HG03469 (cell line): ENCODE results near the gene PSMD3.
"Not testable (repeated sequence)": the region's sequence is repeated elsewhere in the genome, so short reads cannot be mapped to it uniquely, and the experiment has no call there.

ENCODE experiments used
- ATAC-seq: cut with Tn5 transposase; IDR thresholded peaks from one replicate; pipeline ENCODE4 v1.9.1; 2021; ENCODE audit warnings: mild to moderate bottlenecking, moderate library complexity, moderate number of reproducible peaks; ENCODE audit not compliant: unreplicated experiment

Gene PSMD3

GRCh38 chr17:39980351-39981206 is at the start of gene PSMD3:
TSS of gene PSMD3 (plus strand) at chr17:39980807. CDS start at chr17:39980971, 164 bp downstream.
- peak; percentile 80 for ATAC-seq

- ATAC-seq, result no peak
These were observed 46.7 kb upstream of the PSMD3 start for GRCh38 chr17:39933912-39934311.

DNA sequence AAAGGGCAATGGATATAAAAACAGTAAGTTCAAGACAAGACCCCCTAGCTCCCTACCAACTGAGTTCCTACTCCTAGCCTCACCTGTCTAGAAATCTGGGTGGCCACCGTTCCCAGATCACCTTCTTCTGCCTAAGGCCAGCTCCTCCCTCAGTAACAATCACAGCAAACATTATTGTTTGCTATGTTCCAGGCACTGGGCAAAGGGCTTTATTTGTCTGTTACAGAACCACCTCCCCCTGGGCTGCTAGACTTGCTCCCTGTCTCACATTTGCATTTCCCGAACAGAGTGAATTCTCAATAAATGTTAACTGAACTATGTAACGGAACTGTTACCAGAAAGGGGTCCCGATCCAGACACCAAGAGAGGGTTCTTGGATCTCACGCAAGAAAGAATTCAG is 46.3 kb upstream of the PSMD3 start:
- no peak for ATAC-seq

DNA sequence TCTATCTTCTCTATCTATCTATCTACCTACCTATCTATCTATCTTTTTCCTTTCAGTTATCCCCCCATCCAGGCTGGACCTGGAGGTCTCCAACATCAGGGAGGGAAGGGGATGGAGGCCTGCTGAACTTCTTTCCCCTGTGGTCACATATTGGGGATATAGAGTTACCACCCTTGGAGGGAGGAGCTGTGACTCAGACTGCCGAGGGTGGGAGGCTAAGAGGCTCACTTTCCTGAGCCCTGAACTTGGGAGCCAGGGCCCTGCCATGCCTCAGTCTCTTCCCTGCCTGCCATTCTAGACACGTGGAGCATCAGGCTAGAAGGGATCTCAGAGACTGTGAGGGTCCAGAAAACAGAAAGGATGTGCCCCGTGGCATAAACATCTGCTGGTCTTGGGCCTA is 44.7 kb upstream of the PSMD3 start:
- ATAC-seq, result no peak

GRCh38 chr17:39937447-39937846 is 43.2 kb upstream of the PSMD3 start:
- no peak for ATAC-seq

GRCh38 chr17:39938140-39938869 is 42.3 kb upstream of the PSMD3 start:
- ATAC-seq, result no peak

- no peak for ATAC-seq
These were observed 41.5 kb upstream of the PSMD3 start for GRCh38 chr17:39939106-39939505.

GRCh38 chr17:39939588-39940419 is 40.8 kb upstream of the PSMD3 start:
- no peak for ATAC-seq

GRCh38 chr17:39943702-39944392 is 36.8 kb upstream of the PSMD3 start:
- no peak for ATAC-seq

GRCh38 chr17:39944393-39944711 is 36.3 kb upstream of the PSMD3 start:
- no peak for ATAC-seq

GRCh38 chr17:39946551-39947330 is 33.9 kb upstream of the PSMD3 start:
- ATAC-seq, result no peak

GRCh38 chr17:39948489-39948828 is 32.1 kb upstream of the PSMD3 start:
- not testable (repeated sequence) for ATAC-seq

DNA sequence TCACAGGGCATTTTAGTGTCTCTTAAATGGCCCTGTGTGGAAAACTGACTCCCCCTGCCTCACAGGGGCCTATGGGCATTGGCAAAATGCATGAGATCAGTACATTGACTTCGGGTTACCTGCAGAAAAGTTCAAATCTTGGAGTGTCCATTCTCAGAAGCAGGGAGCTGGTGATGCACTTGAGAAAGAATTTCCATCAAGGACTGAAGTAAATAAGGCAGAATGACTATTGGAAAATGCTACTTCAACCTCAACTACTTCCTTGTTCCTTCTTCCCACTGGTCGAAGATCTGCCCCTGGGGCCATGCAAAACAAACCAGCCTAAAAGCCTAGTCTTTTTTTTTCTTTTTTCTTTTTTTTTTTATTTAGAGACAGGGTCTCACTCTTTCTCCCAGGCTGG is 31.6 kb upstream of the PSMD3 start:
- ATAC-seq, result no peak

GRCh38 chr17:39950871-39951348 is 29.7 kb upstream of the PSMD3 start:
- no peak for ATAC-seq

DNA sequence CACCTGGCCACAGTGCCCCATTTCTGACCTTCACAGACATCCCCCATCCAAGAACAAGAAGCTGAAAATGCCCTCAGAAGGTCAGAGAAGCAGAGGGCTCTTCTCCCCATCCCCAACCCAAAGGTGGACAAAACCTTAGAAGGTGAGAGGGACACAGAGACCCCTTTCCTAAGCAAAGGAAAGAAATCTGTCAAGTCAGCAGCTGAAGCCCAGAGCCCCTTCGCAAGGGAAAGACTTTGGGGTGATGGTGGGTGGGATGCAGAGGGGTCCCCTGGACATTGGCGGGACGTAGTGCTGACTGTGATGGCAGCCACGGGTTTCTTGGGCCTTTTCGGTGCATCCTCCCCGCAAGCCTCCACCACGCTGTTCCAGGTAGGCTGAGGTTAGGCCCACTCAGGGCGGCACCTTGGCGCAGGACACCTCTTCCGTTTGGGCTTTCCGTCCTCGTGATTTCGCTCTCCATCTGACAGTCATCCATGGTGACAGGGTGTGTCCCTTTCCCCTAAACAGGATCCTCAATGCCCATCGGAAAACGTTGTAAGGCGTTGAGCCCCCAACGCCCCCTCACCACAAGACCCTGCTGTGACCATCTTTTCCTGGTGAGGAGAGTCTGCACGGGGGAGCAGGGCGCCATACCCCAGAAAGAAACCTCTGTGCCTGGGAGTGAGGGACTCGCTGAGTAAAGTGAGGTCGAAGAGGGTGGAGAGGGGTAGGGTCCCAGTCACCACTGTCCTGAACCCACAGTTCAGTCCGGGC is 28.5 kb upstream of the PSMD3 start:
- ATAC-seq, result no peak

GRCh38 chr17:39952680-39953470 is 27.7 kb upstream of the PSMD3 start:
- no peak for ATAC-seq

DNA sequence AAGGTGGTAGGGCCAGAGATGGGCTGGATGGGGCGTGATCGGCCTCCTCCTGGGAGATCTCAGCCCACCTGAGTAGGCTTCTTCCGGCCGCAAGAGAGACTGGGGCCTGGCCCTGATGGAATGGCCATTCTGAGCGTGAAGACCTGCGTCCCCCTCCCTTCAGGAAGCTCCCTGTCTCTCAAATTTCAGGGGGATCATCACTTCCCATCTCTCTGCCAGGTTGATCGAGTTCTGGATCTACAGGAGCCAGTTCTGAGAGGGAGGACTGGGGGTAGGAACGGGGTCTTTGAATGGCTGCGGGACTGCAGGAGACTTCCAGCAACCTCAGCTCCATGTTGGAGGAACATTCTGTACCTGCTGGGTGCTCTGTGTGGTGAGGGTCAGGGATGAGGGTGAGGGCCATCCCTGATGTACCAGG is 27.1 kb upstream of the PSMD3 start:
- ATAC-seq, result no peak

DNA sequence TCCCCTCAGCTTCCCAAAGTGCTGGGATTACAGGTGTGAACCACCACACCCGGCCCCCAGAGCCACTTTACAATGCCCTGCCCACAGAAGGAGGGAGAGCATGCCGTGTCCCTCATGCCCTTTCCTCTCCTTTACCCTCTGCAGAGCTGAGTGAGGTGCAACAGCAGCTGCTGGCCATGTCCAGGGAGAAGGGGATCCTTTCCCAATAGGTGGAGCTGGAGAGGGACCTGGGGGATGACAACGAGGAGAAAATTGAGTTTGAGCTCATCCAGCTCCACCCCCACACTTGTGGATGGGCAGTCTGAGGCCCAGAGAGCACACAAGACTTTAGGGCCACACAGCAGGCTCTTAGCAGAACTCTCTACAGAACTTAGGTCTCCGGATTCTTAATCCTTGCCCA is 25.7 kb upstream of the PSMD3 start:
- ATAC-seq, result no peak
